Pancreas (tissue), 10 donors: ENCODE results near the gene ZNF317. TPM values are rescaled to one million over a fixed set of nuclear protein-coding genes. Genes with fewer than 3 reads are reported as not detected.

ENCODE experiments used
- ATAC-seq, 4 donors: fragments of 200-7000 bp; cut with Tn5 transposase; one replicate each; pipeline versions ENCODE4 v1.8.0 to v1.9.1; 2020; ENCODE audit warnings: mild to moderate bottlenecking in 4 of 4, moderate library complexity in 4 of 4
- DNase-seq, 6 donors: peaks; one replicate each; pipeline ENCODE4 v3.0.0-alpha.2; 2020
- FAIRE-seq: peaks from 2 replicates; lab custom pipeline; 2012; peaks lifted over from hg19 to GRCh38; lab: Jason Lieb, UNC
- H3K27ac ChIP-seq, 4 donors: fragments of 200-600 bp; sonication (generic); 1 replicate in 3 of 4; 2 replicates in 1 of 4; pipeline versions ENCODE4 v1.5.0 to v1.8.0; 2020
- H3K27me3 ChIP-seq, 4 donors: fragments of 200-600 bp; one replicate each; pipeline ENCODE4 v1.8.0; 2021
- H3K36me3 ChIP-seq, 3 donors: fragments of 200-600 bp; sonication (generic) in 1 of 3; one replicate each; pipeline versions ENCODE4 v1.5.0 to v1.8.0; 2020 to 2021
- H3K4me1 ChIP-seq, 3 donors: fragments of 200-600 bp; one replicate each; pipeline ENCODE4 v1.8.0; 2021
- H3K4me3 ChIP-seq, 4 donors: fragments of 200-600 bp; sonication (generic) in 2 of 4; one replicate each; pipeline versions ENCODE4 v1.5.0 to v1.8.0; 2020 to 2021
- H3K9me3 ChIP-seq, 4 donors: fragments of 200-600 bp; one replicate each; pipeline ENCODE4 v1.8.0; 2021
- WGBS, 2 donors: extraction: QIAGEN DNeasy Blood & Tissue Kit; methylation state at CpG; one replicate each; pipeline ENCODE4 v1.1.7; 2013; 5-methylcytosine and 5-hydroxymethylcytosine counted together
- intact Hi-C, 3 donors: fragments of 100-400 bp; cut with DNase I; formaldehyde crosslinking; loops; one replicate each; pipeline versions ENCODE4 v1.11.1 to v1.14.2; 2022
- polyA plus RNA-seq, 2 donors: library from polyadenylated mRNA; stranded (reverse); fragments of 200-250 nt; gene quantifications; one replicate each; pipeline ENCODE4 v1.2.3, GENCODE V29; 2013
- total RNA-seq, 6 donors: library from RNA; stranded (reverse); fragmentation: NEBNext Ultra II Directional in 4 of 6; extraction: Animal tissue kit (Norgen Biotek cat#: 25700) in 4 of 6; gene quantifications; one replicate each; pipeline versions ENCODE4 v1.2.1 to v1.2.4, GENCODE V29; 2021 to 2023
- TF ChIP-seq, protein P1 (sequence below), 4 donors: fragments of 200-600 bp; sonication (generic) in 3 of 4; IDR thresholded peaks; one replicate each; pipeline versions ENCODE4 v1.5.0 to v1.8.0; 2021; ENCODE audit warnings: antibody characterized with exemption in 4 of 4
- donor health status: healthy with polysubstance abuse.
- donor health status: DM: no; HTN: no; CAD: no; lungs with moderate emphysema.
- donor health status: DM: no; HTN: no; CAD: no.
- donor health status: control.
- donor health status: control.
- donor health status: Bipolar disorder and iron deficiency.
- donor health status: DM: yes; HTN: yes; CAD: no.
- donor health status: DM: no; HTN: no; CAD: no.
- donor health status: DM: no; HTN: no; CAD: no.
- donor health status: DM: yes; HTN: yes; CAD: no.

ZNF317 gene
- total and polyA plus RNA-seq, 8 donors, result 12.4 to 38.3 (median 15.4) TPM

- no peak for ATAC-seq
- intact Hi-C loops, result no loop called here
These were observed 23.6 kb upstream of the ZNF317 start for GRCh38 chr19:9116547-9116946.

DNA sequence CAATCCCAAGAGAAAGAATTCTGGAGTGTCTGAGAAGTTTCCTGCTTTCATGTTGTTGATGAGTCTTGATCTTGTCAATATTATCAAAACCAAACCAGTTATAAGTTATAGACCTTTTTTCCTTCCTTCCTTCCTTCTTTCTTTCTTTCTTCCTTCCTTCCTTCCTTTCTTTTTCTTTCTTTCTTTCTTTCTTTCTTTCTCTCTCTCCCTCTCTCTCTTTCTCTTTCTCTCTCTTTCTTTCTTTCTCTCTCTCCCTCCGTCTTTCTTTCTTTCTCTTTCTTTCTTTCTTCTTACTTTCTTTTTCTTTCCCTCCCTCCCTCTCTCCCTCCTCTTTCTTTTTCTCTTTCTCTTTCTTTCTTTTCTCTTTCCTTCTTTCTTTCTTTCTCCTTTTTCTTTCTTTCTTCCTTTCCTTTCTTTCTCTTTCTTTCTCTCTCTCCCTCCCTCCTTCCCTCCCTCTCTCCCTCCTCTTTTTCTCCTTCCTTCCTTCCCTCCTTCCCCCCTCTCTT, 13.2 kb upstream of the ZNF317 start, which contains the start of gene OR7G3:
TSS of gene OR7G3 (minus strand) at position 51 of the 506 bp plus-strand sequence. CDS start at position 51, 0 bp downstream.
- no peaks in the 10 kb centered on the region for H3K36me3 ChIP-seq
- ATAC-seq, result no peak
- 35 to 36% methylated on average over 1 of the region's 1 CpG for WGBS, 2 donors
- no peak within 1 kb of the TSS for H3K4me3 ChIP-seq
- TF ChIP-seq, protein P1, sequence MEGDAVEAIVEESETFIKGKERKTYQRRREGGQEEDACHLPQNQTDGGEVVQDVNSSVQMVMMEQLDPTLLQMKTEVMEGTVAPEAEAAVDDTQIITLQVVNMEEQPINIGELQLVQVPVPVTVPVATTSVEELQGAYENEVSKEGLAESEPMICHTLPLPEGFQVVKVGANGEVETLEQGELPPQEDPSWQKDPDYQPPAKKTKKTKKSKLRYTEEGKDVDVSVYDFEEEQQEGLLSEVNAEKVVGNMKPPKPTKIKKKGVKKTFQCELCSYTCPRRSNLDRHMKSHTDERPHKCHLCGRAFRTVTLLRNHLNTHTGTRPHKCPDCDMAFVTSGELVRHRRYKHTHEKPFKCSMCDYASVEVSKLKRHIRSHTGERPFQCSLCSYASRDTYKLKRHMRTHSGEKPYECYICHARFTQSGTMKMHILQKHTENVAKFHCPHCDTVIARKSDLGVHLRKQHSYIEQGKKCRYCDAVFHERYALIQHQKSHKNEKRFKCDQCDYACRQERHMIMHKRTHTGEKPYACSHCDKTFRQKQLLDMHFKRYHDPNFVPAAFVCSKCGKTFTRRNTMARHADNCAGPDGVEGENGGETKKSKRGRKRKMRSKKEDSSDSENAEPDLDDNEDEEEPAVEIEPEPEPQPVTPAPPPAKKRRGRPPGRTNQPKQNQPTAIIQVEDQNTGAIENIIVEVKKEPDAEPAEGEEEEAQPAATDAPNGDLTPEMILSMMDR (IDR thresholded peaks at IDR 0.05), result no peak
- H3K4me1 ChIP-seq, result no peaks in the 10 kb centered on the region
- peaks cover 0 to 6% (median 0%) of the 10 kb centered on the region in 4 donors for H3K27me3 ChIP-seq
- DNase-seq, result no peak
- intact Hi-C loops, result no loop called here
- H3K9me3 ChIP-seq, result no peaks in the 10 kb centered on the region
- H3K27ac ChIP-seq, result no peak within 1 kb of the TSS
- FAIRE-seq, result no peak

More at GRCh38 chr19:9116547-9116946, 23.6 kb upstream of the ZNF317 start:
- TF ChIP-seq, protein P1 (IDR thresholded peaks at IDR 0.05), result no peak
- Histone ChIP-seq H3K36me3 (no peaks in the 10 kb centered on the region), H3K27ac (no peak overlapping the region), H3K27me3 (no peaks in the 10 kb centered on the region), H3K4me1 (no peaks in the 10 kb centered on the region), H3K4me3 (no peak overlapping the region), H3K9me3 (no peaks in the 10 kb centered on the region)
- no peak for DNase-seq
- no peak for FAIRE-seq
- WGBS, 2 donors, result 39 to 53% methylated on average over 5 of the region's 5 CpGs

DNA sequence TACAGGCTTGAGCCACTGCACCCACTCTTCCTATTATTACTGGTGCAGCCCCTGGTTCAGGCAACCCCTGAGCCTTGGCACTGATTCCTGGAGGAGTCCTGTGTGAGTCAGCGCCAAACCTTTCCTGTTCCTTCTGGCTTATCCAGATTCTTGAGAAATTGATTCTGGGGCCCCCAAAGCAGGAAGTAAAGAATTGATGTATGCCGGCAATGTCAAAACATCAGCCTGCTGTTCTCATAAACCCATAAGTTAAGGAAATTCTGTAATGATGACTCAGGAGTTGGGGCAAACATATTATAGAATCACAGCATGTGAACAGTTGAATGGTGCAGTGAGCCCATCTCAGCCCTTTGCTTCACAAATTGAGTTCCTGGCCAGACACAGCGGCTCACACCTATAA, 12.0 kb upstream of the ZNF317 start:
- TF ChIP-seq, protein P1 (IDR thresholded peaks at IDR 0.05), result no peak
- Histone ChIP-seq H3K36me3 (no peaks in the 10 kb centered on the region), H3K27ac (no peak overlapping the region), H3K27me3 (peaks cover 0 to 6% (median 0%) of the 10 kb centered on the region in 4 donors), H3K4me3 (no peak overlapping the region), H3K9me3 (no peaks in the 10 kb centered on the region), H3K4me1 (no peaks in the 10 kb centered on the region)
- DNase-seq (no peak), ATAC-seq (no peak), FAIRE-seq (no peak)
- WGBS, 2 donors, result 55 to 66% methylated on average over 3 of the region's 3 CpGs
- intact Hi-C loops, result no loop called here

GRCh38 chr19:9130965-9131364, 9.2 kb upstream of the ZNF317 start:
- intact Hi-C loops, result no loop called here

DNA sequence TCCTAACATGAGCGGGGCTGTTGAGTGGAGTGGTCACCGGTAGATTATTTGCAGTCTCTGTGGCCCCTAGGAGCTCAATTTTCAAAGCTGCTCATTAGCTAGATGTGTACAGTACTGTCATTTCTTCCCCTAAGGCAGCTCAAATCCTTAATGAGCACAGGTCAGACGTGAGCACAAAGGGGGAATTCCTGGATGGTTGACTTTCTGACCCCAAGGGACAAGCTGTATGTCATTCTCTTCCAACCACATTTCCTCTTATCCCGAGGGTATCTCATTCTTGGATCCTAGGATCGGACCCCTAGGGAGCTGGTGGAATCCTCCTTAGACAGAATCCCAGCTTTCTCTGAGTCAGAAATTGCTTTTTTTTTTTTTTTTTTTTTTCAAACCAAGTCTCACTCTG, 7.8 kb upstream of the ZNF317 start:
- intact Hi-C loops, result no loop called here
- FAIRE-seq (no peak), ATAC-seq (no peak), DNase-seq (no peak)
- Histone ChIP-seq H3K27ac (no peak overlapping the region), H3K9me3 (no peaks in the 10 kb centered on the region), H3K36me3 (no peaks in the 10 kb centered on the region), H3K4me3 (no peak overlapping the region), H3K4me1 (no peaks in the 10 kb centered on the region), H3K27me3 (no peaks in the 10 kb centered on the region)
- WGBS, 2 donors, result 44 to 56% methylated on average over 5 of the region's 5 CpGs
- TF ChIP-seq, protein P1 (IDR thresholded peaks at IDR 0.05), result no peak

More at GRCh38 chr19:9130965-9131364, 9.2 kb upstream of the ZNF317 start:
- H3K27me3 ChIP-seq, result no peaks in the 10 kb centered on the region
- ATAC-seq (no peak), FAIRE-seq (no peak), DNase-seq (no peak)
- whole genome bisulfite sequencing, 2 donors, result 55 to 61% methylated on average over 1 of the region's 1 CpG
- no peak overlapping the region for H3K4me3 ChIP-seq
- H3K4me1 ChIP-seq, result no peaks in the 10 kb centered on the region
- TF ChIP-seq, protein P1 (IDR thresholded peaks at IDR 0.05), result no peak
- no peaks in the 10 kb centered on the region for H3K36me3 ChIP-seq
- no peak overlapping the region for H3K27ac ChIP-seq
- H3K9me3 ChIP-seq, result no peaks in the 10 kb centered on the region
